Activated naive CD4-positive, alpha-beta T cell treated with anti-CD3 and anti-CD28 coated beads, Interleukin-2, amount 10 ng/mL, durations not matched to agents 5 hours and 36 hours (primary cell): Measurements from ENCODE around the gene EXOC7. TPM values are rescaled to one million over a fixed set of nuclear protein-coding genes. Genes with fewer than 3 reads are reported as not detected.

Experiments used
- microRNA-seq: library from miRNA; unstranded; fragments of <30 nt; microRNA quantifications from one replicate; pipeline ENCODE4 v1.2.0, GENCODE V29; 2022; ENCODE audit warnings: borderline microRNAs expressed, borderline replicate concordance
- total RNA-seq, 2 experiments: library from RNA; stranded (reverse); gene quantifications; one replicate each; pipeline ENCODE4 v1.2.3, GENCODE V29; 2021

The EXOC7 gene, protein sequence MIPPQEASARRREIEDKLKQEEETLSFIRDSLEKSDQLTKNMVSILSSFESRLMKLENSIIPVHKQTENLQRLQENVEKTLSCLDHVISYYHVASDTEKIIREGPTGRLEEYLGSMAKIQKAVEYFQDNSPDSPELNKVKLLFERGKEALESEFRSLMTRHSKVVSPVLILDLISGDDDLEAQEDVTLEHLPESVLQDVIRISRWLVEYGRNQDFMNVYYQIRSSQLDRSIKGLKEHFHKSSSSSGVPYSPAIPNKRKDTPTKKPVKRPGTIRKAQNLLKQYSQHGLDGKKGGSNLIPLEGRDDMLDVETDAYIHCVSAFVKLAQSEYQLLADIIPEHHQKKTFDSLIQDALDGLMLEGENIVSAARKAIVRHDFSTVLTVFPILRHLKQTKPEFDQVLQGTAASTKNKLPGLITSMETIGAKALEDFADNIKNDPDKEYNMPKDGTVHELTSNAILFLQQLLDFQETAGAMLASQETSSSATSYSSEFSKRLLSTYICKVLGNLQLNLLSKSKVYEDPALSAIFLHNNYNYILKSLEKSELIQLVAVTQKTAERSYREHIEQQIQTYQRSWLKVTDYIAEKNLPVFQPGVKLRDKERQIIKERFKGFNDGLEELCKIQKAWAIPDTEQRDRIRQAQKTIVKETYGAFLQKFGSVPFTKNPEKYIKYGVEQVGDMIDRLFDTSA
- 100 to 1,000 TPM; 131 TPM for total RNA-seq

DNA sequence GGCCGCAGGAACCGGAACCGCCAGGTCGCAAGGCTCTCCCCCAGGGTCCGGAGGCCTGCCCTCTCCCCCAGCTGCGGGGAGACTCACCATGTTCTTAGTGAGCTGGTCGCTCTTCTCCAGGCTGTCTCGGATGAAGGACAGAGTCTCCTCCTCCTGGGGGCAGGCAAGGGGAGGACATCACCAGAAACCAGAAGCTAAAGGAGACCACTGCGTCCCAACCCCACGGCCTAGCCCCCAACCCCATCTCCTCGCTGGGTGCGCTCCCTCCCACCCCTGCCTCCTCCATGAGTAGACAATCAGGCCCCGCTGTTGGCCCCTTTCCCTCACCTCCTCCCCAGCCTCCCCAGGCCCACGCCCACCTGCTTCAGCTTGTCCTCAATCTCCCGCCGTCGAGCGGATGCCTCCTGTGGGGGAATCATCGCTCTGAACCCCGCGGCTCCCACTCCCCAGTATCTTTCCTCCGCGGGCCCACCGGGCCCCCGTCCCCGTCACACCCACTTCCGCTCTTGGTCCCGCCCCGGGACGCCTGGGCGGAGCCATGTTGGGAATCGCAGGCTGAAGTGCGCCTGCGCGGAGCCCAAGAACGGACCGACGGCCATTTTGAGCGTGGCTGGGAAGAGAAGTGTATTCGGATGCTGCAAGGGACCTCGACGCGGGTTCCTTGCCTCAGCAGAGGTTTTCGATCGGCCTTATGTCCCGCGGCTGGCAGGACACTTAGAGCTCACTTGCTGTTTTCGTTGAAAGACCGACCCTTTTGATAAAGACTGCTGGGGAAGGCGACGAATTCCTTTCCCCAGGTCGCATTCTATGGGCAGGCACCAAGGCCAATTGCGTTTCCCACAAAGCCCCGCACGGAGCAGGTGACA lies at the start of gene EXOC7:
EXOC7 (minus strand) TSS at position 514 of the 866 bp plus-strand sequence; CDS start at position 419, 95 bp downstream.

DNA sequence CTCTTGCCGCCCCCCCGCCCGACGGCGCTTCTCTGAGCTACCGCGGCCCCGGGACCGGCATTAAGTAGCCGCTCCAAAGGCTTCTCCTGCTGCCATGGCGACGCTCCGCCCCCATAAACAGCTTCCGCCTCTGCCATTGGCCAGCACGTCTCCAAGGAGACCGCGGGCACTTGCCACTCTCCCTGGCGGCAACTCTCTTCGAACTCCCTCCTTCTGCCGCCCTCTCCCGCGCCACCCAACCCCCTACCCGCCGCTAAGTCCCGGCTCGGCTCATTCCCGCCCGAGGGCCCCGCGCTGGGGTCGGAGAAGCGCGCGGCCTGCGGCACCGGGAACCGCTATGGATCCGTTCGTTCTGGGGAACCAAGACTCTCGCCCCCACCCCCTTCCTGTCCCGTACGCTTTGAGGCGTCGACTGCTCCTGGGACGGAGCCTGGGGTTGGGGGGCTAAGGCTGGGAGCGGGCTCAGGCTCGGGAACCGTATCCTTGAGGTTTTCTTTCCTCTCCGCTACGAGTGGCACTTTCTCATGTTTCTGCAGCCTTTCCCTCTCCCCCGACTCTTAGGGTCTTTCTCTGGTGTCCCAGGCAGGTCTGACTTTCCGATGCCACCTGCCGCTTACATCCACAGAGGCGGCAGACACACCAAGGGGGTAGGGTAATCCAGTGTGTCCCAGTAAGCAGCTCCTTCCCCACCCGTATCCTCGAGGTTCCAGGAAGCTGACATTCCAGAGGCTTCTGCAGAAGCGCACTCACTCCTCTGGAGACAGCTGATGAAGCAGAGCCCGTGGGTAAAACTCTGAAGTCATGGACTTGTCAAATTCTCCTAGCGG lies 37.8 kb upstream of the EXOC7 start, which contains the start of gene FOXJ1:
FOXJ1 (minus strand) TSS at position 34 of the 827 bp plus-strand sequence. CDS start 850 bp downstream, outside the sequence.

DNA sequence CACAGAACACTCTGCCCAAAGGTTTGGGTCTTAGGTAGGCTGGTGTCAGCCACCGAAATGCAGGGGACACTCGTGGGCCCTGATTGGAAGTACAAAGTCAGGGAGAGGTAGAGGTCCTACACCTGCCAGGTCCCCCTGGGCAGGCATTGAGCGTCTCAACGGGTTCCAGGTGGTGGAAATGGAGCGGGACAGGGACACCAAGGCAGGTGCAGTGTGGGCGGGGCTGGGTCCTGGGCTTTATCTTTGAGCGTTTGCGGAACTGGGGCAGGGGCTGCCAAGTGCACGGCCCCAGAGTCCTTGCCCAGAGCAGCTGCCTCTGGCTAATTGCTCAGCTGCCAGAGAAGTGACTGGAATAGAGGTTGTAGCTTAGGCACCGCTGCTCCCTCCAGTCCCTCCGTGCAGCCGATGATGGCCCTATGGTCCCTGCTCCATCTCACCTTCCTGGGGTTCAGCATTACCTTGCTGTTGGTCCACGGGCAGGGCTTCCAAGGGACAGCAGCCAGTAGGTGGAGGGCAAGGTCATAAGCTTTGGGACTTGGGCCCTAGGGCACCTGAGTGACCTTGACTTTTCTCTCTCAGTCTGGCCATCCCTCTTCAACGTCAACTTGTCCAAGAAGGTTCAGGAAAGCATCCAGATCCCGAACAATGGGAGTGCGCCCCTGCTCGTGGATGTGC lies 24.6 kb downstream of the EXOC7 start, which contains the start of gene ZACN:
ZACN (plus strand) TSS at position 323 of the 675 bp plus-strand sequence; CDS start at position 406, 83 bp downstream.

DNA sequence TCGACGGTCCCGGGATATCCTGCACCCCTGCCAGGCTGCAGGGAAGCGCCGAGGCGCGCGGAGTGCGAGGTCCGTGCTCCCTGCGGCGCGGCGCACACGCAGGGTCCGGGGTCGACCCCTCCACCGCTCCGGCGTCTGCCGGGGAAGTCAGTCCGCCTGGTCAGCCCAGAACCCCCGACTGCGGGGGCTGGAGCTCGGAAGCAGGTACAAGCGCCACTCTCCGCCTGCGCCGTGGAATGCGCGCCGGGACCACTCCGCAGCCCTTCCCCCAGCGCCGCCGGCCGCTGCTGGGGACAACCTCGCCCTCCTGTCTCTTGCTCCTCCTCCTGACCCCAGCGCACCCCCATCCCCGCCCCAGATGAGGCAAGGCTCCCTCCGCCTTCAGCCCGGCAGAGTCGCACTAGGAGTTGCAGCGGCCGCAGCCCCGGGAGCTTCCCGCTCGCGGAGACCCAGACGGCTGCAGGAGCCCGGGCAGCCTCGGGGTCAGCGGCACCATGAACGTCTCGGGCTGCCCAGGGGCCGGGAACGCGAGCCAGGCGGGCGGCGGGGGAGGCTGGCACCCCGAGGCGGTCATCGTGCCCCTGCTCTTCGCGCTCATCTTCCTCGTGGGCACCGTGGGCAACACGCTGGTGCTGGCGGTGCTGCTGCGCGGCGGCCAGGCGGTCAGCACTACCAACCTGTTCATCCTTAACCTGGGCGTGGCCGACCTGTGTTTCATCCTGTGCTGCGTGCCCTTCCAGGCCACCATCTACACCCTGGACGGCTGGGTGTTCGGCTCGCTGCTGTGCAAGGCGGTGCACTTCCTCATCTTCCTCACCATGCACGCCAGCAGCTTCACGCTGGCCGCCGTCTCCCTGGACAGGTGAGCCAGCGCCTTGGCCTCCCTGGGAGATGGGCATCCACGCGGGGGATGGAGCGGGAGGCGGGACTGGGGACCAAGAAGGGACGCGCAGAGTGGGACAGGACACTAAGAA lies 28.9 kb downstream of the EXOC7 start, which contains the start of gene GALR2:
GALR2 (plus strand) TSS at position 392 of the 974 bp plus-strand sequence; CDS start at position 495, 103 bp downstream.

DNA sequence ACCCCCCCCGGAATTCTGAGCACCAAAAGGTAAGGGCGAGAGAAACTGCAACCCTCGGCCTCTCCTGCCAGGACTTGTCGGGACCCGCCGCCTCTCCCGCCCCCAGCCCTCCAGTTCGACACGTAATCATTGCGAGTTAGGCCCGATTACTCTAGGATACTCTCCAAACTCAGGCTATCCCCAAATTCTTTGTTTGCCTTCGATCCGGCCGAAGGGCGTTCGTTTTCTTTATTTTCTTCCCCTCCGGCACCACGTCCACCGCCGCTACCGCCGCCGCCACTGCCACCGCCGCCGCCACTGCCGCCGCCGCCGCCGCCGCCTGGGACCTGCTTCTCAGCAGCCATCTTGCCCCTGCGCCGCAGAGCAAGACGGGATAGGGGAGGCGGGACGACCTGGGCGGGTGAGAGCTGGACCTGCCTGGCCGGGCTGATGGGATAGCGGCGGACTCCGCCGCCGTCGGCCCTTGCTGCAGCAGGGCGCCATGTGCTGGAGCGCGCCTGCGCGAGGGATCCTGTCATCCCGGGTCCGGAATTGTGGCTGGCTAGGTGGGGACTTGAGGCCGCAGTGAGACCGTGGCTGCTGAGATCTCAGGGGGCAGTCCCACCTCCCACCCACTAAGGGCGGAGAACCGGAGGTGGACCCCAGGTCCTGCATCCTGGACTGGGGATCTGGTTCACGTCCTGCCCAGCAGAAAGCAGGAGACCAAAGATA lies 31.3 kb downstream of the EXOC7 start, which contains the start of gene SRP68:
SRP68 (minus strand) TSS at position 370 of the 711 bp plus-strand sequence; CDS start at position 344, 26 bp downstream.

Small RNA genes within 50 kb of the gene (microRNA-seq; reads per million reads assigned to microRNA genes)
- not detected for gene MIR6868

Other genes starting within 250 kb of the EXOC7 start
- gene WBP2, start 248.5 kb downstream of the EXOC7 start, total RNA-seq = 10 to 100 TPM; 84.7 to 87.8 TPM
- gene TRIM47, start 225.2 kb downstream of the EXOC7 start, total RNA-seq = 10 to 100 TPM; 26.7 to 33.0 TPM
- 10 to 100 TPM; 29.1 to 30.9 TPM for gene TRIM65, start 206.8 kb downstream of the EXOC7 start, total RNA-seq
- 10 to 100 TPM; 86.9 to 87.8 TPM for gene MRPL38, start 198.9 kb downstream of the EXOC7 start, total RNA-seq
- gene FBF1, start 162.7 kb downstream of the EXOC7 start, total RNA-seq = 10 to 100 TPM; 15.9 to 20.2 TPM
- gene ACOX1, start 124.6 kb downstream of the EXOC7 start, total RNA-seq = 10 to 100 TPM; 23.8 to 26.4 TPM
- gene TEN1, start 124.5 kb downstream of the EXOC7 start, total RNA-seq = 10 to 100 TPM; 18.1 to 20.2 TPM
- gene CDK3, start 102.9 kb downstream of the EXOC7 start, total RNA-seq = 1 to 10 TPM; 5.5 to 6.9 TPM
- gene EVPL, start 76.5 kb downstream of the EXOC7 start, total RNA-seq = under 1 TPM; 0.14 to 0.18 TPM
- 10 to 100 TPM; 80.3 to 83.5 TPM for gene SRP68, start 31.3 kb downstream of the EXOC7 start, total RNA-seq
- gene GALR2, start 29.0 kb downstream of the EXOC7 start, total RNA-seq = under 1 TPM in 1 of 2 experiments, not detected in 1; 0.15 TPM
- gene ZACN, start 24.6 kb downstream of the EXOC7 start, total RNA-seq = under 1 TPM; 0.14 to 0.15 TPM
- gene FOXJ1, start 37.5 kb upstream of the EXOC7 start, total RNA-seq = 1 to 10 TPM; 1.6 to 1.9 TPM
- gene RNF157, start 136.7 kb upstream of the EXOC7 start, total RNA-seq = 100 to 1,000 TPM; 117 to 127 TPM
- 100 to 1,000 TPM; 447 to 450 TPM for gene UBALD2, start 161.6 kb upstream of the EXOC7 start, total RNA-seq
- gene QRICH2, start 204.5 kb upstream of the EXOC7 start, total RNA-seq = 1 to 10 TPM; 2.2 to 2.3 TPM